Stimulated activated CD8-positive, alpha-beta memory T cell treated with anti-CD3 and anti-CD28 coated beads, Interleukin-7, amount 100 ng/mL, for 1 hour (primary cell): ENCODE data around the gene CCDC78.

ENCODE experiments used
- DNase-seq, 2 donors: peaks; one replicate each; pipeline ENCODE4 v3.0.0-alpha.2; 2020; ENCODE audit warnings: low read depth in 2 of 2

Gene CCDC78

GRCh38 chr16:678858-679813 lies 47.1 kb downstream of the CCDC78 start:
- DNase-seq: no peak

DNA sequence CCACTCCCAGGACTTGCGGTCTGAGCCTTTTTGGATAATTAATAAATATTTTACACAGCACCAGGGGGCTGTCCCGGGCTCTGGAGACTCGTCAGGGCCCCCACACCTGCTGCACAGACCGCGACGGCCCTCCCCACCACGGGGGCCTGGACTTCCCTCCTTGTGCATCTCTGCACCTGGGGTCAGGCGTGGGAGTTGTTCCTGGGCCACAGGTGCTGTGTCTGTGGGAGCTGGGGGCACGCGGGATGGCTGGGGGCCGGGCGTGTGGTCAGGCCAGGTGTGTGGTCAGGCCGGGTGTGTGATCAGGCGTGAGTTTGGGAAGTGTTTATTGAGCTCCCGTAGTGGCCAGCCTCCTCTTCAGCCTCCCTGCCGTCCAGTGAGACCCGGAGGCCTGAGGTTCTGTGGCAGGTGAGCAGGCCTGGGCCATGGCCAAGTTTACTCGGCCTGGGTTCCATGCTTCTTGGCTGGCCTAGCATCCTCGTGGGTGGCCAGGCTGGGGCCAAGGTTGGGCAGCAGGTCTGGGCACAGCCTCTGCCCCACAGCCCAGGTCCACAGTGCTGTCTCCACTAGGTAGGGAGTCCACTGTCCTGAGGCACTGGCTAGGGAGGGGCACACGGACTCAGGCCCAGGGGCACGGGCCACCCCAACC lies 47.9 kb downstream of the CCDC78 start:
- no peak for DNase-seq

GRCh38 chr16:677316-678190 lies 48.7 kb downstream of the CCDC78 start:
- no peak for DNase-seq

- DNase-seq: no peak
Measured at GRCh38 chr16:676913-677312, 49.3 kb downstream of the CCDC78 start.

DNA sequence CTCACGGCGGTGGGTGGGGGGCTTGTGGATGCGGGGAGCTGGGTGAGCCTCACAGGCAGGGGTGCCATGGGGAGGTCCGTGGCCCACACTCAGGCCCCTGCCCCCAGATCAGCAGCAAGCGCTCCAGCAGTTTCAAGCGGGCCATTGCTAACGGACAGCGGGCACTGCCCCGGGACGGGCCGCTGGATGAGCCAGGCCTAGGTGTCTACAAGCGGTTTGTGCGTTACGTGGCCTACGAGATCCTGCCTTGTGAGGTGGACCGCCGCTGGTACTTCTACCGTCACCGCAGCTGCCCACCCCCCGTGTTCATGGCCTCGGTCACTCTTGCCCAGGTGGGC lies 49.7 kb downstream of the CCDC78 start:
- no peak for DNase-seq

- DNase-seq: no peak
Measured at GRCh38 chr16:675884-676564, 50.2 kb downstream of the CCDC78 start.

DNA sequence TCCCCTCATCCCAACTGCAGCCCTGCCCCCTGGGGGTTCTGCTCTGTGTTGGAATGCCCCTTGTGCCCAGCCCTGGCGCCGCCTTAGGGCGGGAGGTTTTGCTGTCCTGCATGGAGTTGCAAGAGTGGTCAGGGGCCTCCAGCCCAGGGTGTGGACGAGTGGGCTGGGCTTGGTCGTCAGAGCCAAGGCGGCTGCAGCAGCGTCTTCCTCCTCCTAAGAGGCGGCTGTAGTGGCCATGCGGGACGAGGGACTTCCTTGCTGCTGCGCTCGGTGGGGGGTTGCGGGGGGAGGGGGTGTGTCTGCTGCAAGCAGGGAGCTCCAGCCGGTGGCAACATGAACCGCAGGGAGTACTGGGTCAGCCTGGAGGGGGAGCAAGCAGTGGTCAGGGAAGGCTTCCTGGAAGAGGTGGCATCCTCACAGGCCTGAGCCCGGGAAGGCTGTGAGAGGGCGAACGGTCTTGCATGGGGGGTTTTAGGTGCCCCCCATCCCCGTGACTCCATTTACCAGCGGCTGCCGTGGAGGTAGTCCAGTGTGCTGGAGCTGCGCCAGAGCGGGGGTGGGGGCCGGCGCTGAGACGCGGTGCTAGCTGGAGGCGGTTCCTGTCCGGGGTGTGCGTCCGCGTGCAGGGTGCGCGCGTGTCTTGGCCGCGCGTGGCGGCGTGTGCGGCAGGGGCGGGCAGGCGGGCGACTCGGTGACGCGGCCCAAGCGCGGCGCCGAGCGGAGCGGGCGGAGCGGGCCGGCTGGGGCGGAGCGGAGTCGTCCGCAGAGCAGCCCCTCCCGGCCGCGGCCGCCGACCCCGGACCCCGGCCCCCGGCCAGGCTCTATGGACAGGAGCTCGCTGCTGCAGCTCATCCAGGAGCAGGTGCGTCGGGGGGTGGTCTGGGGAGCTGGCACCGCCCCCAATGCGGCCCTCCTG lies 51.0 kb downstream of the CCDC78 start, which contains the start of gene RHBDL1:
TSS of gene RHBDL1 (plus strand) at position 704 of the 916 bp plus-strand sequence. CDS start at position 824, 120 bp downstream.
- no peak for DNase-seq

DNA sequence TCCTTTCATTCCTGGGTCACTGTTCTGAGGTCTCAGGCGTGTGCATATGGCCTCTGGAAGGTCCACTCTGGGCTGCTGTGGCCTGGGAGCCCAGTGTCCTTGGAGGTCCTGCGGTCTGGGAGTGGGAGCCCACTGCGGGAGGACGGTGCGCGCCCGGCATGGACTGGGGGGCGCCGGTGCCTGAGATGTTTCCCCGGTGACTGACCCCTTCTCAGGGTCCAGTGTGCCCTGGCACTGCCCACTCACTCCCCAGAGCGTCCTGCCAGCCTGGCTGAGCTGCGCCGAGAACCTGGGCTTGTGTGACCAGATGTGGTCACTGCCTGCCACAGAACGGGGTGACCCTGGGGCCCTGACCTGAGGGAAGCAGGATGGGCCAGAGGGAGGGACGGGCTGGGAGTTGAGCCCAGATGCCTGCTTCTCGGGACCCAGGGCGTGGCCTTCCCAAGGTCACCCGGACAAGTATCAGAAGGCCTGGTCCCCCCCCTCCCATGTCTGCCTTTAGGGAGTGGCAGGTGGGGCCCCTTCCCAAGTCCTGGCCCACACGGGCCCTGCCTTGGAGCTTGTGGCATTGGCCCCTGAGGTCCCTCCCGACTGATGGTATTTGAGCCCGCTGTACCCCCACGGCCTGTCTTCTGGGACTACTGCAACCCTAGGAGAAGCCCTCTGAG lies 51.9 kb downstream of the CCDC78 start:
- DNase-seq: no peak

DNA sequence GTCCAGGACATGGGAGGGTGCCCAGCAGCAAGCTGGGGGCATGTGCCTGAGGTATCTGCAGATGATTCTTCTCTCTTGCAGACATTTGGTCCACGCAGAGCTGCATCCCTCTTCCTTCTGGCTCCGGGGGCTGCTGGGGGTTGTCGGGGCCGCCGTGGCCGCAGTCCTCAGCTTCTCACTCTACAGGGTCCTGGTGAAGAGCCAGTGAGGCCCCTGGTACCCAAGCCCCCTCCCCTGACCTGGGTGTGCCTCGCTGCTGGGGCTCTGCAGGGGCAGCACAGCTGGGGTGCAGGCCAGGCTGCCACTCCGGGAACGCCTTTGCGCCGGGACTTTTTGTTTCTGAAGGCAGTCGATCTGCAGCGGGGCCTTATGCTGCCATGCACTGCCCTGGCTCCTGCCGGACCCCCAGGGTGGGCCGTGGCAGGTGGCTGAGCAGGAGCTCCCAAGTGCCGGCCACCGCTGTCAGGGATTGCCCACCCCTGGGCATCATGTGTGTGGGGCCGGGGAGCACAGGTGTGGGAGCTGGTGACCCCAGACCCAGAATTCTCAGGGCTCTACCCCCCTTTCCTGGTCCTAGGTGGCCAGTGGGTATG lies 52.7 kb downstream of the CCDC78 start:
- no peak for DNase-seq

DNA sequence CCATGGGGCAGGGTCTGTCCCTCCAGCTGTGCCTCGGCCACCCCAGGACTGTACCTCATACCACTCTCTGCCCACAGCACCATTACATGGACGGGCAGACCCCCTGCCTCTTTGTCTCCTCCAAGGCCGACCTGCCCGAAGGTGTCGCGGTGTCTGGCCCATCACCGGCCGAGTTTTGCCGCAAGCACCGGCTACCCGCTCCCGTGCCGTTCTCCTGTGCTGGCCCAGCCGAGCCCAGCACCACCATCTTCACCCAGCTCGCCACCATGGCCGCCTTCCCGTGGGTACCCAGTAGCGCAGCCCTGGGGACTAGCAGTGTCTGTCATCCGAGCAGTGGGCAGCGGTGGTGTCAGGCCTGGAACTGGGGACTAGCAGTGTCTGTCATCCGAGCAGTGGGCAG lies 53.4 kb downstream of the CCDC78 start:
- no peak for DNase-seq
